ENCODE results near the gene PDE4A.

Gene PDE4A

GRCh38 chr19:10430505-10431253, 10.3 kb downstream of the PDE4A start:
- H3K27ac ChIP-seq = no peak overlapping the region
- TF ChIP-seq CTCF (IDR thresholded peaks at IDR 0.05) (no peak), ZFX (IDR thresholded peaks at IDR 0.05; ENCODE audit: borderline replicate concordance) (no peak)

- TF ChIP-seq CTCF (IDR thresholded peaks at IDR 0.05) (no peak), ZFX (IDR thresholded peaks at IDR 0.05; ENCODE audit: borderline replicate concordance) (no peak)
- no peak overlapping the region for H3K27ac ChIP-seq
These were observed 11.1 kb downstream of the PDE4A start for GRCh38 chr19:10431254-10431942.

- no peak overlapping the region for H3K27ac ChIP-seq
- no peak for TF ChIP-seq ZFX (IDR thresholded peaks at IDR 0.05; ENCODE audit: borderline replicate concordance)
- TF ChIP-seq CTCF (IDR thresholded peaks at IDR 0.05) = no peak
These were observed 11.8 kb downstream of the PDE4A start for GRCh38 chr19:10431943-10432735.

DNA sequence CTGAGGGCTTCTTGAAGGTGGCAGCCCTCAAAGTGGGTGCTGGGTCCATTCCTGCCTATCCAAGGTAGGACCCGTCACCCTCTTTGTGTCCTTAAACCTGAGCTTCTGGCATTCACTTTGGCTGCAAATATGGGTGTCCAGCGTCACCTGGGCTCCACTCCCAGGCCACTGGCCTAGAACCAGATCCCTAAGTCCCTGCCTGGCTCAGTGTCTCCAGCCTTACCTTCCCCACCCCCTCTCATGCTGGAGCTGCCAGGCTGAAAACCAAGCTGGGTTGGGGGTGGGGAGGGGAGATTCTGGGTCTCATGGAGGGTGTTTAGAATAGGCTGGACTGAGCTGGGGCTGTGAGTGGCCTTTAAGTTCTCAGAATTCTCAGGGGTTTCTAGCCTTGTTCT, 12.4 kb downstream of the PDE4A start:
- TF ChIP-seq CTCF (IDR thresholded peaks at IDR 0.05) = no peak
- TF ChIP-seq ZFX (IDR thresholded peaks at IDR 0.05; ENCODE audit: borderline replicate concordance) = no peak
- H3K27ac ChIP-seq = no peak overlapping the region

DNA sequence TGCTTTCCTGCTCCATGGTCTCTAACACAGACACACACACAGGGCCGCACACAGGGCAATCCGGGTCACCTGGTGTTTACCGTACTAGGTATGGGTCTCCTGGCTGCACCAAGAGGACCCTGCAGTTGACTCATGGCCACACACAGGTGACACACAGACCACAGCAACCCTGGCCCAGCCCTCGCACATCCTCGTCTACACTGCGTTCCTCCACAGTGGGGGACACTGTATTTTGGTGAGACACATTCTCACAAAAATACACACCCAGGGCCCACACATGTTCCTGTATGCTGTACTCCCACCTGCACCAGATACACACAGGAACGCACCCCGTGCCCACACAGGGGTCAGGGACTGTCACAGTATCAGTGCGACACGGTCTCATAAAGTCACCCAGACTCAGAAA, 12.8 kb downstream of the PDE4A start:
- TF ChIP-seq ZFX (IDR thresholded peaks at IDR 0.05; ENCODE audit: borderline replicate concordance) (no peak), CTCF (IDR thresholded peaks at IDR 0.05) (no peak)

GRCh38 chr19:10439588-10439987, 19.2 kb downstream of the PDE4A start:
- TF ChIP-seq ZFX (IDR thresholded peaks at IDR 0.05; ENCODE audit: borderline replicate concordance) (no peak), CTCF (IDR thresholded peaks at IDR 0.05) (no peak)
- H3K27ac ChIP-seq = no peak overlapping the region

More for the DNA sequence above, 12.8 kb downstream of the PDE4A start:
- H3K27ac ChIP-seq = no peak overlapping the region
